Measurements from ENCODE around the gene MORN1.

DNA sequence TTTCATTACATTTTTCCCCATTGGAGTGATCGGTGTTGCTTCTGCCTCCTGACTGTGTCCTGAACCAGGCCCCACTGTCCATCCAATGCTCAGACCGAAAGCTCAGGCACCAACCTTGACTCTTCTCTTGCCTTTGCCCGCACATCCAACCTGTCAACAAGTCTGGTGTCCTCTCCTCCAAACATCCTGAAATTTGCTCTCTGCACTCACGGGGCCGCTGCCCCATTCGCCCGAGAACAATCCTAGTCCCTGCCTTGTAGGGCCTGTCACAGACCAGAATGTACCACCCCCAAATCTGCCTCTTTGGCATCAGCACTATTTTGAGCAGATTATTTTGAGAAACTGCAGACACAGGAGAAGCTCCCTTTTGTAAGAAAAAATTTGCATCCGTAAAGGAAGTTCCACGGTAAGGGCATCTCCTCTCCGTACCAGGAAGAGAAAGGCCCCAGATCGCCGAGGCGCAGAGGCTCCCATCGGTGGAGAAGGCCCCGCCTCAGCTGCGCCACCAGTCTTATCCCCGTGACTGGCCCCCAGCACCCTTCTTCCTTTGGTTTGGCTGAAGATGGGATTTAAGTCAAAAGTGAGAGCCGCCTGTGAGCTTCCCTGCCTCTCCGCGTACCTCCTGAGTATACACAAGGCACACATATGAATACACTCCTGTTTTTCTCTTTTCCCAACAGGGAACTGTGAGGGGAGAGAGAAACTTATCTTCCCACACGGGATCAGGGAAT lies 7.1 kb downstream of the MORN1 start:
- TF ChIP-seq CTCF (IDR thresholded peaks at IDR 0.05): no peak
- no peak for TF ChIP-seq POLR2A (IDR thresholded peaks at IDR 0.05)

Data from uterus (tissue), 2 donors.